ENCODE results near the gene SLC25A18.

- TF ChIP-seq CTCF (conservative IDR thresholded peaks at IDR 0.05; ENCODE audit: low read depth, low read length) (no peak), EZH2 (IDR thresholded peaks at IDR 0.05; ENCODE audit: borderline replicate concordance, low read depth, low read length, poor library complexity, severe bottlenecking) (no peak)
Measured at GRCh38 chr22:17581631-17582030, 18.3 kb downstream of the SLC25A18 start.
